Osteoblast (primary cell): ENCODE measurements around the gene PPFIA4. TPM values are rescaled to one million over a fixed set of nuclear protein-coding genes. Genes with fewer than 3 reads are reported as not detected.

Experiments used
- DNase-seq: peaks from one replicate; pipeline ENCODE4 v3.0.0; 2011; ENCODE audit warnings: low spot score, mixed read lengths; ENCODE audit not compliant: insufficient read length; ENCODE audit errors: missing footprints
- H2AFZ ChIP-seq: 2 replicates; pipeline ENCODE4 v1.6.0; 2011; ENCODE audit warnings: mild to moderate bottlenecking, low read length
- H3K27ac ChIP-seq: 2 replicates; pipeline ENCODE4 v1.5.1; 2011; ENCODE audit warnings: mild to moderate bottlenecking, low read depth, low read length, moderate library complexity
- H3K27me3 ChIP-seq: 2 replicates; pipeline ENCODE4 v1.6.0; 2012; ENCODE audit warnings: mild to moderate bottlenecking, control low read depth, inconsistent platforms, low read length, moderate library complexity; ENCODE audit not compliant: insufficient read depth
- H3K36me3 ChIP-seq: 2 replicates; pipeline ENCODE4 v1.5.1; 2011; ENCODE audit warnings: mild to moderate bottlenecking, low read length, control low read depth, moderate library complexity; ENCODE audit not compliant: insufficient read depth
- H3K4me1 ChIP-seq: 2 replicates; pipeline ENCODE4 v1.5.1; 2011; ENCODE audit warnings: mild to moderate bottlenecking, low read length, control low read depth, moderate library complexity; ENCODE audit not compliant: insufficient read depth
- H3K4me2 ChIP-seq: 2 replicates; pipeline ENCODE4 v1.6.0; 2011; ENCODE audit warnings: mild to moderate bottlenecking, low read length; ENCODE audit not compliant: insufficient read depth
- H3K4me3 ChIP-seq: fragments of 200-600 bp; sonication (generic); 3 replicates; pipeline ENCODE4 v1.5.1; 2012; ENCODE audit warnings: mild to moderate bottlenecking, low read length, inconsistent platforms; ENCODE audit not compliant: insufficient read depth
- H3K79me2 ChIP-seq: 2 replicates; pipeline ENCODE4 v1.6.0; 2012; ENCODE audit warnings: mild to moderate bottlenecking, low read length, control low read depth, inconsistent platforms; ENCODE audit not compliant: insufficient read depth
- H3K9me3 ChIP-seq: 2 replicates; pipeline ENCODE4 v1.5.1; 2011; ENCODE audit warnings: low read depth, low read length, control low read depth
- H4K20me1 ChIP-seq: 2 replicates; pipeline ENCODE4 v1.6.0; 2012; ENCODE audit warnings: mild to moderate bottlenecking, low read length, control low read depth; ENCODE audit not compliant: insufficient read depth
- CTCF ChIP-seq: IDR thresholded peaks from 2 replicates; pipeline ENCODE4 v1.5.1; 2011; ENCODE audit warnings: mild to moderate bottlenecking, low read depth, low read length, moderate library complexity; ENCODE audit errors: extremely low read depth
- total RNA-seq: library from RNA; depleted of rRNA; stranded (reverse); fragments of >200 nt; gene quantifications from 2 replicates; pipeline ENCODE4 v1.2.3, GENCODE V29; 2012

Gene PPFIA4
- total RNA-seq, 1 donor: 10.9 TPM

- Histone ChIP-seq H3K4me1 (peaks cover 11% of the 10 kb centered on the region), H3K4me3 (no peak overlapping the region), H3K79me2 (no peaks in the 10 kb centered on the region), H3K36me3 (no peaks in the 10 kb centered on the region), H4K20me1 (no peaks in the 10 kb centered on the region), H3K4me2 (no peak overlapping the region), H2AFZ (no peak overlapping the region), H3K27me3 (peaks cover 23% of the 10 kb centered on the region), H3K9me3 (no peaks in the 10 kb centered on the region), H3K27ac (no peak overlapping the region)
- TF ChIP-seq CTCF: peak; percentile 63
- peak; percentile 90 for DNase-seq
Measured at GRCh38 chr1:203126151-203126865, 100.0 kb downstream of the PPFIA4 start.

- peak; percentile 74 for DNase-seq
- Histone ChIP-seq H3K4me3 (peak overlapping the region; percentile 69), H3K27ac (no peak overlapping the region), H3K9me3 (no peaks in the 10 kb centered on the region), H3K36me3 (no peaks in the 10 kb centered on the region), H2AFZ (no peak overlapping the region), H3K27me3 (peaks cover 23% of the 10 kb centered on the region), H3K79me2 (no peaks in the 10 kb centered on the region), H3K4me1 (peaks cover 11% of the 10 kb centered on the region), H4K20me1 (no peaks in the 10 kb centered on the region), H3K4me2 (peak overlapping the region; percentile 90)
- TF ChIP-seq CTCF: no peak
Measured at GRCh38 chr1:203126866-203127665, 100.8 kb downstream of the PPFIA4 start.

- H3K4me3 ChIP-seq: peak within 1 kb of the TSS; percentile 69
- no peaks in the 10 kb centered on the region for H3K79me2 ChIP-seq
- peak within 1 kb of the TSS; percentile 80 for H2AFZ ChIP-seq
- peak; percentile 97 for DNase-seq
- no peak within 1 kb of the TSS for H3K27ac ChIP-seq
- H3K4me1 ChIP-seq: peaks cover 11% of the 10 kb centered on the region
- no peaks in the 10 kb centered on the region for H3K9me3 ChIP-seq
- H3K27me3 ChIP-seq: peaks cover 23% of the 10 kb centered on the region
- no peak for TF ChIP-seq CTCF
- peak within 1 kb of the TSS; percentile 90 for H3K4me2 ChIP-seq
- no peaks in the 10 kb centered on the region for H4K20me1 ChIP-seq
- H3K36me3 ChIP-seq: no peaks in the 10 kb centered on the region
Measured at GRCh38 chr1:203127666-203128430, 101.6 kb downstream of the PPFIA4 start, which contains the start of gene ADORA1. Gene ADORA1, plus strand, starts transcription at chr1:203127726. Its CDS starts 1,116 bp downstream, at chr1:203128842.

DNA sequence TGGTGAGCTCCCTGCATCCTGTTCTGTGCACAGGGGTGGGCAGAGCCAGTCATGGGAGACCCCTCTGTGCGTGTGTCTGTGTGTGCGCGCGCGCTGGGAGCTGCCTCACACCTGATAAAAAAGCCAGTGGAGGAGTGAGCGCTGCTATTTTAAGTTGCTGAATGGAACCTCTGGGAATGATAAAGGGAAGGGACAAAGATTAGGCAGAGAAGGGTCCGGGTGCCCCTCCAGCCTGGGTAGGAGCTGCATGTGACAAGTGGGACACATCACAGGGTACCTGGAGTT lies 102.1 kb downstream of the PPFIA4 start:
- H3K4me3 ChIP-seq: peak overlapping the region; percentile 69
- peak overlapping the region; percentile 90 for H3K4me2 ChIP-seq
- no peaks in the 10 kb centered on the region for H3K9me3 ChIP-seq
- peaks cover 17% of the 10 kb centered on the region for H3K27me3 ChIP-seq
- H3K27ac ChIP-seq: no peak overlapping the region
- H3K36me3 ChIP-seq: no peaks in the 10 kb centered on the region
- peaks cover 11% of the 10 kb centered on the region for H3K4me1 ChIP-seq
- no peak for DNase-seq
- H3K79me2 ChIP-seq: no peaks in the 10 kb centered on the region
- H2AFZ ChIP-seq: peak overlapping the region; percentile 80
- H4K20me1 ChIP-seq: no peaks in the 10 kb centered on the region
- TF ChIP-seq CTCF: no peak
